DOHH2 (cell line): ENCODE measurements around the gene RPS27L.

Source experiments
- H3F3A ChIP-seq: fragments of 200-600 bp; sonication (generic), shearing (Covaris generic); 2 replicates; pipeline ENCODE4 v1.6.0; 2016; ENCODE audit warnings: antibody characterized with exemption, mild to moderate bottlenecking; ENCODE audit not compliant: control insufficient read depth, insufficient read depth
- H3K27ac ChIP-seq: fragments of 200-600 bp; sonication (generic); 2 replicates; pipeline ENCODE4 v1.5.1; 2014; ENCODE audit warnings: low read depth, mild to moderate bottlenecking, low read length, moderate library complexity
- H3K27me3 ChIP-seq: fragments of 200-600 bp; sonication (generic); 2 replicates; pipeline ENCODE4 v1.6.1; 2014; ENCODE audit warnings: mild to moderate bottlenecking, low read length, mixed read lengths; ENCODE audit not compliant: control insufficient read depth
- H3K36me3 ChIP-seq: fragments of 200-600 bp; sonication (generic); 2 replicates; pipeline ENCODE4 v1.6.1; 2014; ENCODE audit warnings: mild to moderate bottlenecking, low read length, moderate library complexity, mixed read lengths; ENCODE audit not compliant: control insufficient read depth
- H3K4me1 ChIP-seq: fragments of 200-600 bp; sonication (generic); 2 replicates; pipeline ENCODE4 v1.6.1; 2014; ENCODE audit warnings: mild to moderate bottlenecking, low read length, mixed read lengths; ENCODE audit not compliant: control insufficient read depth
- H3K4me2 ChIP-seq: fragments of 200-600 bp; sonication (generic); 2 replicates; pipeline ENCODE4 v1.6.0; 2014; ENCODE audit warnings: mild to moderate bottlenecking, low read length, moderate library complexity
- H3K4me3 ChIP-seq: fragments of 200-600 bp; sonication (generic); 2 replicates; pipeline ENCODE4 v1.5.1; 2014; ENCODE audit warnings: mild to moderate bottlenecking, low read length, mixed read lengths
- H3K79me2 ChIP-seq: fragments of 200-600 bp; sonication (generic); 2 replicates; pipeline ENCODE4 v1.6.1; 2014; ENCODE audit warnings: mild to moderate bottlenecking, low read length, mixed read lengths; ENCODE audit not compliant: control insufficient read depth
- H3K9me2 ChIP-seq: fragments of 200-600 bp; sonication (generic); replicated peaks from 2 replicates; pipeline ENCODE4 v1.6.1; 2014; ENCODE audit warnings: mild to moderate bottlenecking, low read length, mixed read lengths; ENCODE audit not compliant: control insufficient read depth
- H3K9me3 ChIP-seq: fragments of 200-600 bp; sonication (generic); 2 replicates; pipeline ENCODE4 v1.6.1; 2014; ENCODE audit warnings: antibody characterized with exemption, low read length, mixed read lengths; ENCODE audit not compliant: control insufficient read depth, insufficient read depth
- H4K20me1 ChIP-seq: fragments of 200-600 bp; sonication (generic); 2 replicates; pipeline ENCODE4 v1.6.0; 2014; ENCODE audit warnings: low read depth, mild to moderate bottlenecking, antibody characterized with exemption, low read length, moderate library complexity; ENCODE audit not compliant: control insufficient read depth, insufficient read depth
- EZH2phosphoT487 ChIP-seq: fragments of 200-600 bp; sonication (generic); IDR thresholded peaks from 2 replicates; pipeline ENCODE4 v1.6.1; 2017; ENCODE audit warnings: borderline replicate concordance, mild to moderate bottlenecking, antibody characterized with exemption, low read length, moderate library complexity, mixed read lengths
- TF ChIP-seq, protein P1 (sequence below): fragments of 200-600 bp; sonication (generic); IDR thresholded peaks from one replicate; pipeline ENCODE4 v1.5.1; 2014; ENCODE audit warnings: antibody characterized with exemption, mild to moderate bottlenecking, low read depth, low read length; ENCODE audit not compliant: poor library complexity, severe bottlenecking

RPS27L gene

GRCh38 chr15:63111481-63111880 is 45.8 kb downstream of the RPS27L start:
- Histone ChIP-seq H3K36me3 (no peaks in the 10 kb centered on the region), H3K79me2 (no peaks in the 10 kb centered on the region), H3F3A (no peaks in the 10 kb centered on the region), H3K4me3 (no peak overlapping the region), H3K27ac (no peak overlapping the region), H3K9me2 (no peaks in the 10 kb centered on the region), H3K27me3 (no peaks in the 10 kb centered on the region; the same call in 1 of the 2 replicates), H3K4me1 (no peaks in the 10 kb centered on the region), H3K4me2 (no peak overlapping the region), H3K9me3 (peaks cover 3% of the 10 kb centered on the region; the same call in 1 of the 2 replicates), H4K20me1 (no peaks in the 10 kb centered on the region)
- TF ChIP-seq, protein P1, sequence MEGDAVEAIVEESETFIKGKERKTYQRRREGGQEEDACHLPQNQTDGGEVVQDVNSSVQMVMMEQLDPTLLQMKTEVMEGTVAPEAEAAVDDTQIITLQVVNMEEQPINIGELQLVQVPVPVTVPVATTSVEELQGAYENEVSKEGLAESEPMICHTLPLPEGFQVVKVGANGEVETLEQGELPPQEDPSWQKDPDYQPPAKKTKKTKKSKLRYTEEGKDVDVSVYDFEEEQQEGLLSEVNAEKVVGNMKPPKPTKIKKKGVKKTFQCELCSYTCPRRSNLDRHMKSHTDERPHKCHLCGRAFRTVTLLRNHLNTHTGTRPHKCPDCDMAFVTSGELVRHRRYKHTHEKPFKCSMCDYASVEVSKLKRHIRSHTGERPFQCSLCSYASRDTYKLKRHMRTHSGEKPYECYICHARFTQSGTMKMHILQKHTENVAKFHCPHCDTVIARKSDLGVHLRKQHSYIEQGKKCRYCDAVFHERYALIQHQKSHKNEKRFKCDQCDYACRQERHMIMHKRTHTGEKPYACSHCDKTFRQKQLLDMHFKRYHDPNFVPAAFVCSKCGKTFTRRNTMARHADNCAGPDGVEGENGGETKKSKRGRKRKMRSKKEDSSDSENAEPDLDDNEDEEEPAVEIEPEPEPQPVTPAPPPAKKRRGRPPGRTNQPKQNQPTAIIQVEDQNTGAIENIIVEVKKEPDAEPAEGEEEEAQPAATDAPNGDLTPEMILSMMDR: no peak
- TF ChIP-seq EZH2phosphoT487: no peak

- Histone ChIP-seq H3K4me3 (no peak overlapping the region), H4K20me1 (no peaks in the 10 kb centered on the region), H3K4me2 (no peak overlapping the region), H3K27ac (no peak overlapping the region), H3K4me1 (no peaks in the 10 kb centered on the region), H3K79me2 (no peaks in the 10 kb centered on the region), H3K36me3 (no peaks in the 10 kb centered on the region), H3K27me3 (no peaks in the 10 kb centered on the region), H3K9me2 (no peaks in the 10 kb centered on the region), H3K9me3 (peaks cover 3% of the 10 kb centered on the region; the same call in 1 of the 2 replicates), H3F3A (no peaks in the 10 kb centered on the region)
- no peak for TF ChIP-seq EZH2phosphoT487
- TF ChIP-seq, protein P1: no peak
Observed at GRCh38 chr15:63110428-63111026, 46.8 kb downstream of the RPS27L start.

GRCh38 chr15:63109920-63110319 is 47.4 kb downstream of the RPS27L start:
- H3K27ac ChIP-seq: no peak overlapping the region
- TF ChIP-seq, protein P1: no peak
- no peak for TF ChIP-seq EZH2phosphoT487
- H3K4me3 ChIP-seq: no peak overlapping the region
- no peaks in the 10 kb centered on the region for H3K79me2 ChIP-seq
- no peak overlapping the region for H3K4me2 ChIP-seq
- H3K27me3 ChIP-seq: no peaks in the 10 kb centered on the region
- no peaks in the 10 kb centered on the region for H4K20me1 ChIP-seq
- no peaks in the 10 kb centered on the region for H3K36me3 ChIP-seq
- H3K9me2 ChIP-seq: no peaks in the 10 kb centered on the region
- no peaks in the 10 kb centered on the region for H3F3A ChIP-seq
- H3K4me1 ChIP-seq: no peaks in the 10 kb centered on the region
- peaks cover 6% of the 10 kb centered on the region; the same call in 1 of the 2 replicates for H3K9me3 ChIP-seq
